ENCODE measurements around the gene RAD51B.

Gene RAD51B

DNA sequence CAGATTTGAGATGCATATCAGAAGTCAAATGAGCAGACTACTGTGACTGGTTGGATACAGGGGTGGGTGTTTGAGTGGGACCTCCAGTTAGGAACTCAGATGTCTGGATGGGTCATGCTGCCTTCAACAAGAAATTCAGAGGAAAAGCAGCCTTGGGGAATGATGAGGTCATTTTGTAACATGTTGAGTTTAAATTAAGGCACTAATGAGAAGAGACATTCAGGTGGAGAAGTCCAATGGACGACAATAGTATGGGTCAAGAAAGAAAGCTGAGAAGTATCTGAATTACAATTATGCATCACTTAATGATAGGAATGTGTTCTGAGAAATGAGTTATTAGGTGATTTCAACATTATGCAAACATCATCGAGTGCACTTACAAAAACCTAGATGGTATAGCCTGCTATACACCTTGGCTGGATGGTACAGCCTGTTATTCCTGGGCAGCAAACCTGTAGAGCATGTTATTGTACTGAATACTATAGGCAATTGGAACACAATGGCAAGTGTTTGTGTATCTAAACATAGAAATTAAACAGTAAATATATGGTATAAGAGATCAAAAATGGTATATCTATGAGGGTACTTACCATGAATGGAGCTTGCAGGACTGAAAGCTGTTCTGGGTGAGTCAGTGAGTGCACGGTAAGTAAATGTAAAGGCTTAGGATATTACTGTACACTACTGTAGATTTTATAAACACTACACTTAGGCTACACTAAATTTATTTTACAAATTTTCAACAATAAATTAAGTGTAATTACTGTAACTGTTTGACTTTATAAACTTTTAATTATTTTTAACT lies 414.7 kb downstream of the RAD51B start:
- H3K27me3 ChIP-seq (replicated peaks; ENCODE audit: control insufficient read depth, insufficient read depth, low read length), result no peaks in the 10 kb centered on the region
- no peaks in the 10 kb centered on the region for H3K36me3 ChIP-seq (ENCODE audit: control insufficient read depth, insufficient read depth, low read length)
- no peak overlapping the region for H3K4me3 ChIP-seq (replicated peaks; ENCODE audit: low read depth, low read length)
- DNase-seq (ENCODE audit: extremely low read depth, insufficient read length), result no peak
- no peak for TF ChIP-seq CTCF (IDR thresholded peaks at IDR 0.05; ENCODE audit: insufficient read depth, low read length, poor library complexity, severe bottlenecking)

DNA sequence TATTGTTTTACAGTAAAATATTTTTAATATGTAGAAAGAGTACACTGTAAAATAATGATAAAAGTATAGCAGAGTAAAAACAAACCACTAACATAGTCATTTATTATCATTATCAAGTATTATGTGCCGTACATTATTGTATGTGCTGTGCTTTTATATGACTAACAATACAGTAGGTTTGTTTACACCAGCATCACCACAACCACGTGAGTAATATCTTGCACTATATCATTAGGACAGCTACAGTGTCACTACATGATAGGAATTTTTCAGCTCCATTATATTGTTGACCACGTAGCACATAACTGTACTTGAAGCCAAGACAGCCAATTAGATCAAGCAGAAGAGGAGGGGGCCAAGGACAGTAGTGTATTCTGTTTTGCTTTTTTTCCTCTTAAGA lies 415.4 kb downstream of the RAD51B start:
- Histone ChIP-seq H3K36me3 (ENCODE audit: control insufficient read depth, insufficient read depth, low read length) (no peaks in the 10 kb centered on the region), H3K4me3 (replicated peaks; ENCODE audit: low read depth, low read length) (no peak overlapping the region), H3K27me3 (replicated peaks; ENCODE audit: control insufficient read depth, insufficient read depth, low read length) (no peaks in the 10 kb centered on the region)
- DNase-seq (ENCODE audit: extremely low read depth, insufficient read length), result no peak
- no peak for TF ChIP-seq CTCF (IDR thresholded peaks at IDR 0.05; ENCODE audit: insufficient read depth, low read length, poor library complexity, severe bottlenecking)

DNA sequence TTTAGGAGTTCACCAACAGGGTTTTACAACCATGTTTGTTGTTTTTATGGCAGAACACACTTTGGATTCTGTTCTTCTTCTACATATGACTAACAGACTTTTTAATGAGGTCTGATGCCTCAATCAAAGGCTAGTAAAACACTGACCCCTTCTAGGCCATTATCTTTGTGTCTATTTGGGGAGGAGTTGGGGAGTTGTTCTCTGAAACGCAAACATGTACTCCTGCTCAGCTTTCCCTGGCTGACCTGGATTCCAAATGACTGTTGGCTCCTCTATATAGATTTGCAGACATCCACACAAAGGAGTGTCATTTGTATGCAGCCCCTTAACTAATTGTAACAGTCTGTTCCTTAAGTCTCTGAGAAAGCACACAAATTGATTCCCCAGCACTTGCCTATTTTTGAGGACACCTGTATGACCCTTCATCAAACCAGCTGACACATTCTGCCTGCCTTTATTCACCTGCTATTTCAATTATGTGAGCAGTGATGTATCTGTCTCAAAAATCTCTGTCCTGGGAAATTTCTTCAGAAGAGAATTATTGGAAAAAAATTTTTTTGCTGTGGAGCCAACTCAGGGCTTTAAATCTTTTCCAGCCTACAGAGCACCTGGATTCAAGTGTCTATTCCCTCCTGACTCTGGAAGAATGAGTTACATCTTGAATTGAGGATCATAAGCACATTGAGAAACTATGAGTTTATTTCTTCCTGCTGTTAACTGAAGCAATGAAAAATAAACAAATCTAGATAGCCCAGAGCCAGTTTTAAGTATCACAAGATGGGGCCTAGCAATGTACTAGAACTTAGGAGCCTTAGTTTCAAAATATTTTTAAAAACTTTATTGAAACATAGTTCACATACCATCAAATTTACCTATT lies 417.2 kb downstream of the RAD51B start:
- no peak for TF ChIP-seq CTCF (IDR thresholded peaks at IDR 0.05; ENCODE audit: insufficient read depth, low read length, poor library complexity, severe bottlenecking)
- Histone ChIP-seq H3K36me3 (ENCODE audit: control insufficient read depth, insufficient read depth, low read length) (no peaks in the 10 kb centered on the region), H3K4me3 (replicated peaks; ENCODE audit: low read depth, low read length) (no peak overlapping the region), H3K27me3 (replicated peaks; ENCODE audit: control insufficient read depth, insufficient read depth, low read length) (no peaks in the 10 kb centered on the region)
- DNase-seq (ENCODE audit: extremely low read depth, insufficient read length), result no peak

DNA sequence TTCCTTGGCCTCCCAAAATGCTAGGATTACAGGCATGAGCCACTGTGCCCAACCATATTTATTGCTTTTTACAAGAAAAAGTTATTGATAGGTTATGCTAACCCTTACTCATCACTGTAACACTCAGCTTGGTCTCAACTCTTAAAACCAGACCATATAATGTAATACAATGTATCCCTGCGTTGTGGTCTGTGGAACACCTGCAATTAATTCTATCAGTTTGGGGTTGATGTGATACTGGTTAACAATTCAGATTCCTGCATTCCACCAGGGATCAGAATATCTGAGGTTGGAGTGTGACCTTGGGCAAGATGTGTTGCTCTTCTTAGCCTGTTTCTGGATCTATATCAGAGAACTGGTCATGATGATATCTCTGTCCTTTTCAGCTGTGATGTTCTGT lies 419.0 kb downstream of the RAD51B start:
- Histone ChIP-seq H3K4me3 (replicated peaks; ENCODE audit: low read depth, low read length) (no peak overlapping the region), H3K27me3 (replicated peaks; ENCODE audit: control insufficient read depth, insufficient read depth, low read length) (no peaks in the 10 kb centered on the region), H3K36me3 (ENCODE audit: control insufficient read depth, insufficient read depth, low read length) (no peaks in the 10 kb centered on the region)
- no peak for DNase-seq (ENCODE audit: extremely low read depth, insufficient read length)
- no peak for TF ChIP-seq CTCF (IDR thresholded peaks at IDR 0.05; ENCODE audit: insufficient read depth, low read length, poor library complexity, severe bottlenecking)

DNA sequence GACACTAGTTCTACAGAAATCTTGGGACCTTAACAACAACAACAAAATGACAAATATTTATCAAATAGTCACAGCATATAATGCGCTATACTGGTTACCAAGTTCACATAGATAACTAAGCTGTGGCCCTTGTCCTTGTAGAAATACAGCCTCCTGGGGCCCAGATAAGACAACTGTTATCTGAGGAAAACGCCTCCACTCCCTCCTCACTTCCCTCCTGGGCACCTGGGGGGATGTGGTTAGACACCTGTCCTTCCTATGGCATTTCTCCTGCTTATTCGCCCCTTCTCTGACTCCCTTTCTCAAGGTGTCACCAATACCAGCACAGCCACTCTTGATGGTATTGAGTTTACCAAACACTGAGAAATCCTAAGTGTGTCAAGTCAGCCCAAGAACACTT lies 419.4 kb downstream of the RAD51B start:
- Histone ChIP-seq H3K4me3 (replicated peaks; ENCODE audit: low read depth, low read length) (no peak overlapping the region), H3K36me3 (ENCODE audit: control insufficient read depth, insufficient read depth, low read length) (no peaks in the 10 kb centered on the region), H3K27me3 (replicated peaks; ENCODE audit: control insufficient read depth, insufficient read depth, low read length) (no peaks in the 10 kb centered on the region)
- no peak for DNase-seq (ENCODE audit: extremely low read depth, insufficient read length)
- TF ChIP-seq CTCF (IDR thresholded peaks at IDR 0.05; ENCODE audit: insufficient read depth, low read length, poor library complexity, severe bottlenecking), result no peak
